HepG2 (cell line): Measurements from ENCODE around the gene BIK. TPM values are rescaled to one million over a fixed set of nuclear protein-coding genes. Genes with fewer than 3 reads are reported as not detected.

ENCODE experiments used
- ATAC-seq: fragments of 200-7000 bp; cut with Tn5 transposase; 3 replicates; pipeline ENCODE4 v1.9.1; 2020; ENCODE audit warnings: mild to moderate bottlenecking, moderate library complexity
- BruUV-seq: library from RNA; stranded (reverse); fragments of 400-500 nt; replicated peaks from 2 replicates; lab custom pipeline; 2021; lab: Mats Ljungman, UMichigan
- CTCF ChIA-PET: fragments of 300-600 bp; formaldehyde crosslinking; extraction: SDS; loops from one replicate; lab custom pipeline; 2021; ENCODE audit warnings: low total read pairs, inconsistent platforms, low intra/inter-chr PET ratio; lab: Yijun Ruan, JAX
- POLR2A ChIA-PET: fragments of 350-600 bp; sonication (Branson Sonifier 250); formaldehyde crosslinking; loops from one replicate; lab custom pipeline; 2020; ENCODE audit warnings: antibody characterized with exemption, inconsistent platforms; lab: Yijun Ruan, JAX
- DNase-seq: peaks from one replicate; pipeline ENCODE4 v3.0.0-alpha.2; 2015; ENCODE audit warnings: low spot score
- FAIRE-seq: peaks from 3 replicates; lab custom pipeline; 2011; peaks lifted over from hg19 to GRCh38; lab: Jason Lieb, UNC
- H2AFZ ChIP-seq: one replicate; pipeline ENCODE4 v1.6.1; 2011; ENCODE audit warnings: low read length, inconsistent platforms
- H3K27ac ChIP-seq: fragments of 300-600 bp; 3 replicates; pipeline ENCODE4 v1.8.0; 2011; ENCODE audit warnings: mixed run types, mild to moderate bottlenecking, mixed read lengths, low read length, inconsistent platforms; ENCODE audit not compliant: insufficient read depth; ENCODE audit errors: extremely low read length
- H3K27me3 ChIP-seq, 2 experiments: fragments of 200-600 bp in 1 of 2; 2 replicates in 1 of 2; 3 replicates in 1 of 2; pipeline versions ENCODE4 v1.6.0 to v1.8.0; 2011; ENCODE audit warnings: low read length in 2 of 2, mild to moderate bottlenecking in 2 of 2, moderate library complexity in 2 of 2, inconsistent platforms in 1 of 2; ENCODE audit not compliant: insufficient read depth in 2 of 2, control insufficient read depth in 1 of 2
- H3K36me3 ChIP-seq, 2 experiments: fragments of 200-600 bp in 1 of 2; replicated peaks in 1 of 2; 2 replicates in 1 of 2; 3 replicates in 1 of 2; pipeline versions ENCODE4 v1.5.1 to v1.8.0; 2011; ENCODE audit warnings: low read length in 2 of 2, inconsistent platforms in 1 of 2; ENCODE audit not compliant: insufficient read depth in 2 of 2, control insufficient read depth in 1 of 2
- H3K4me1 ChIP-seq: 2 replicates; pipeline ENCODE4 v1.5.1; 2012; ENCODE audit warnings: low read length, inconsistent platforms; ENCODE audit not compliant: insufficient read depth
- H3K4me2 ChIP-seq: 2 replicates; pipeline ENCODE4 v1.6.0; 2011; ENCODE audit warnings: low read depth, low read length, inconsistent platforms
- H3K4me3 ChIP-seq, 3 experiments: fragments of 200-600 bp in 1 of 3; sonication (generic), shearing (Covaris generic) in 1 of 3; replicated peaks in 1 of 3; 2 replicates each; pipeline ENCODE4 v1.5.1; 2011 to 2016; ENCODE audit warnings: low read length in 3 of 3, inconsistent platforms in 2 of 3, low read depth in 2 of 3, mild to moderate bottlenecking in 2 of 3, control low read depth in 1 of 3, mixed read lengths in 1 of 3; ENCODE audit not compliant: insufficient read depth in 1 of 3
- H3K79me2 ChIP-seq: one replicate; pipeline ENCODE4 v1.6.1; 2011; ENCODE audit warnings: low read length, inconsistent platforms; ENCODE audit not compliant: insufficient read depth
- H3K9ac ChIP-seq: 2 replicates; pipeline ENCODE4 v1.6.0; 2011; ENCODE audit warnings: mild to moderate bottlenecking, low read depth, low read length, inconsistent platforms; ENCODE audit not compliant: insufficient read depth
- H3K9me3 ChIP-seq: 2 replicates; pipeline ENCODE4 v1.5.1; 2012; ENCODE audit warnings: mild to moderate bottlenecking, low read length
- H4K20me1 ChIP-seq: 2 replicates; pipeline ENCODE4 v1.6.0; 2011; ENCODE audit warnings: inconsistent platforms, mild to moderate bottlenecking, low read length, moderate library complexity; ENCODE audit not compliant: insufficient read depth
- CBX2 ChIP-seq, 2 experiments: fragments of 200-600 bp in 1 of 2; sonication (generic); formaldehyde crosslinking in 1 of 2; IDR thresholded peaks; 2 replicates each; pipeline versions ENCODE4 v1.7.0 to v1.8.1; 2018 to 2022; ENCODE audit warnings: low read depth in 2 of 2, low read length in 1 of 2, mild to moderate bottlenecking in 1 of 2, missing genetic modification reagents in 1 of 2
- IKZF1 ChIP-seq: fragments of 450-650 bp; IDR thresholded peaks from 2 replicates; pipeline ENCODE4 v1.7.1; 2016
- MED13 ChIP-seq: sonication (generic); formaldehyde crosslinking; IDR thresholded peaks from 2 replicates; pipeline ENCODE4 v1.5.0; 2020; ENCODE audit warnings: missing genetic modification reagents
- ONECUT2 ChIP-seq: sonication (generic); formaldehyde crosslinking; IDR thresholded peaks from 2 replicates; pipeline ENCODE4 v1.4.0; 2020; ENCODE audit warnings: missing genetic modification reagents
- PRMT3 ChIP-seq: sonication (generic); formaldehyde crosslinking; IDR thresholded peaks from 2 replicates; pipeline ENCODE4 v1.8.1; 2022; ENCODE audit warnings: low read depth, mild to moderate bottlenecking, moderate library complexity, missing genetic modification reagents, borderline replicate concordance
- SP4 ChIP-seq: sonication (generic); formaldehyde crosslinking; IDR thresholded peaks from 2 replicates; pipeline ENCODE4 v1.8.1; 2023; ENCODE audit warnings: mild to moderate bottlenecking, missing genetic modification reagents
- ZNF326 ChIP-seq: sonication (generic); formaldehyde crosslinking; IDR thresholded peaks from 2 replicates; pipeline ENCODE4 v1.4.0; 2020; ENCODE audit warnings: missing genetic modification reagents, borderline replicate concordance
- WGBS: methylation state at CpG from one replicate; pipeline ENCODE4 v1.1.6; 2017; ENCODE audit warnings: low lambda C conversion rate; 5-methylcytosine and 5-hydroxymethylcytosine counted together
- in situ Hi-C: cut with HindIII; loops from 2 replicates; pipeline ENCODE4 v1.10.0; 2017; ENCODE audit warnings: low pct_unique_long_range_greater_than_20kb; ENCODE audit not compliant: extremely low pct_ligation_motif_present
- intact Hi-C: fragments of 100-400 bp; cut with micrococcal nuclease; formaldehyde crosslinking; loops from one replicate; pipeline ENCODE4 v1.10.0; 2022; ENCODE audit not compliant: unreplicated experiment
- polyA plus RNA-seq, 8 experiments: library from polyadenylated mRNA; depleted of rRNA in 3 of 8; stranded (reverse) in 7 of 8; unstranded in 1 of 8; fragments of >200 nt; fragmentation: Illumina TruSeq in 4 of 8; extraction: Trizol in 4 of 8; gene quantifications; 2 replicates each; pipeline versions ENCODE4 v1.2.1 to v1.2.3, GENCODE V29; 2011 to 2016; ENCODE audit warnings: low read depth in 4 of 8, missing spikeins in 1 of 8, mixed read lengths in 1 of 8; ENCODE audit not compliant: insufficient read depth in 1 of 8
- total RNA-seq, 5 experiments: library from RNA; depleted of rRNA; stranded (reverse); fragments of >200 nt; fragmentation: Illumina TruSeq; extraction: Trizol; gene quantifications; 2 replicates each; pipeline ENCODE4 v1.2.3, GENCODE V29; 2016; ENCODE audit warnings: low read depth in 1 of 5
- TF ChIP-seq, protein P1 (sequence below): sonication (generic); formaldehyde crosslinking; IDR thresholded peaks from 2 replicates; pipeline ENCODE4 v1.4.0; 2020; ENCODE audit warnings: missing genetic modification reagents
- TF ChIP-seq, protein P2 (sequence below): sonication (generic); formaldehyde crosslinking; IDR thresholded peaks from 2 replicates; pipeline ENCODE4 v1.8.1; 2022; ENCODE audit warnings: low read depth, mild to moderate bottlenecking, missing genetic modification reagents

The BIK gene
- total and polyA plus RNA-seq, 2 of the 13 experiments (the other 11 are each of a cell fraction or from before 2014, with no cell fraction given), result 0.54 to 0.80 TPM

DNA sequence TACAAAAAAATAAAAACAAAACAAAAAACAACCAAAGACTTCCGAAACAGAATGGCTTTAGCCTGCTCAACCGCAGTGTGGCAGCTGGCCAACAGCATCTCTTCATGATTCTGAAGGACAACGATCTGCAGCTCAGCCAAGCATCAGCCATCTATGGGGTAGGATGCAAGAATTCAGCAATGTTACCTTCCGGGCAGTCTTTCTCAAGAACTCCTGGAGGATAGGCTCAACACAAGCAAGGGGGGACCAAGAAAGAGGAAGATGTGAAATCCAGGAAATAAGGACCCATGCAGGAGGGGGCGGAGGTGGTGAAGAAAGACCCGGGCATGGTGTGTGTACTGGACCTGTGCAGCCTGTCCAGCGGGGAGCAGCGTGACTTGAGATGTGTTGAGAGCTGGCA is 37.3 kb downstream of the BIK start:
- TF ChIP-seq, protein P1, sequence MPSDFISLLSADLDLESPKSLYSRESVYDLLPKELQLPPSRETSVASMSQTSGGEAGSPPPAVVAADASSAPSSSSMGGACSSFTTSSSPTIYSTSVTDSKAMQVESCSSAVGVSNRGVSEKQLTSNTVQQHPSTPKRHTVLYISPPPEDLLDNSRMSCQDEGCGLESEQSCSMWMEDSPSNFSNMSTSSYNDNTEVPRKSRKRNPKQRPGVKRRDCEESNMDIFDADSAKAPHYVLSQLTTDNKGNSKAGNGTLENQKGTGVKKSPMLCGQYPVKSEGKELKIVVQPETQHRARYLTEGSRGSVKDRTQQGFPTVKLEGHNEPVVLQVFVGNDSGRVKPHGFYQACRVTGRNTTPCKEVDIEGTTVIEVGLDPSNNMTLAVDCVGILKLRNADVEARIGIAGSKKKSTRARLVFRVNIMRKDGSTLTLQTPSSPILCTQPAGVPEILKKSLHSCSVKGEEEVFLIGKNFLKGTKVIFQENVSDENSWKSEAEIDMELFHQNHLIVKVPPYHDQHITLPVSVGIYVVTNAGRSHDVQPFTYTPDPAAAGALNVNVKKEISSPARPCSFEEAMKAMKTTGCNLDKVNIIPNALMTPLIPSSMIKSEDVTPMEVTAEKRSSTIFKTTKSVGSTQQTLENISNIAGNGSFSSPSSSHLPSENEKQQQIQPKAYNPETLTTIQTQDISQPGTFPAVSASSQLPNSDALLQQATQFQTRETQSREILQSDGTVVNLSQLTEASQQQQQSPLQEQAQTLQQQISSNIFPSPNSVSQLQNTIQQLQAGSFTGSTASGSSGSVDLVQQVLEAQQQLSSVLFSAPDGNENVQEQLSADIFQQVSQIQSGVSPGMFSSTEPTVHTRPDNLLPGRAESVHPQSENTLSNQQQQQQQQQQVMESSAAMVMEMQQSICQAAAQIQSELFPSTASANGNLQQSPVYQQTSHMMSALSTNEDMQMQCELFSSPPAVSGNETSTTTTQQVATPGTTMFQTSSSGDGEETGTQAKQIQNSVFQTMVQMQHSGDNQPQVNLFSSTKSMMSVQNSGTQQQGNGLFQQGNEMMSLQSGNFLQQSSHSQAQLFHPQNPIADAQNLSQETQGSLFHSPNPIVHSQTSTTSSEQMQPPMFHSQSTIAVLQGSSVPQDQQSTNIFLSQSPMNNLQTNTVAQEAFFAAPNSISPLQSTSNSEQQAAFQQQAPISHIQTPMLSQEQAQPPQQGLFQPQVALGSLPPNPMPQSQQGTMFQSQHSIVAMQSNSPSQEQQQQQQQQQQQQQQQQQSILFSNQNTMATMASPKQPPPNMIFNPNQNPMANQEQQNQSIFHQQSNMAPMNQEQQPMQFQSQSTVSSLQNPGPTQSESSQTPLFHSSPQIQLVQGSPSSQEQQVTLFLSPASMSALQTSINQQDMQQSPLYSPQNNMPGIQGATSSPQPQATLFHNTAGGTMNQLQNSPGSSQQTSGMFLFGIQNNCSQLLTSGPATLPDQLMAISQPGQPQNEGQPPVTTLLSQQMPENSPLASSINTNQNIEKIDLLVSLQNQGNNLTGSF, result no peak
- TF ChIP-seq PRMT3 (CRISPR knock-in tag) (no peak), MED13 (CRISPR knock-in tag) (no peak), ONECUT2 (no peak), CBX2 (IDR thresholded peaks at IDR 0.05; ENCODE audit: low read depth, low read length) (no peak), CBX2 (CRISPR knock-in tag; IDR thresholded peaks at IDR 0.05; ENCODE audit: low read depth) (no peak), IKZF1 (no peak), ZNF326 (no peak), SP4 (CRISPR knock-in tag) (no peak)
- TF ChIP-seq, protein P2, sequence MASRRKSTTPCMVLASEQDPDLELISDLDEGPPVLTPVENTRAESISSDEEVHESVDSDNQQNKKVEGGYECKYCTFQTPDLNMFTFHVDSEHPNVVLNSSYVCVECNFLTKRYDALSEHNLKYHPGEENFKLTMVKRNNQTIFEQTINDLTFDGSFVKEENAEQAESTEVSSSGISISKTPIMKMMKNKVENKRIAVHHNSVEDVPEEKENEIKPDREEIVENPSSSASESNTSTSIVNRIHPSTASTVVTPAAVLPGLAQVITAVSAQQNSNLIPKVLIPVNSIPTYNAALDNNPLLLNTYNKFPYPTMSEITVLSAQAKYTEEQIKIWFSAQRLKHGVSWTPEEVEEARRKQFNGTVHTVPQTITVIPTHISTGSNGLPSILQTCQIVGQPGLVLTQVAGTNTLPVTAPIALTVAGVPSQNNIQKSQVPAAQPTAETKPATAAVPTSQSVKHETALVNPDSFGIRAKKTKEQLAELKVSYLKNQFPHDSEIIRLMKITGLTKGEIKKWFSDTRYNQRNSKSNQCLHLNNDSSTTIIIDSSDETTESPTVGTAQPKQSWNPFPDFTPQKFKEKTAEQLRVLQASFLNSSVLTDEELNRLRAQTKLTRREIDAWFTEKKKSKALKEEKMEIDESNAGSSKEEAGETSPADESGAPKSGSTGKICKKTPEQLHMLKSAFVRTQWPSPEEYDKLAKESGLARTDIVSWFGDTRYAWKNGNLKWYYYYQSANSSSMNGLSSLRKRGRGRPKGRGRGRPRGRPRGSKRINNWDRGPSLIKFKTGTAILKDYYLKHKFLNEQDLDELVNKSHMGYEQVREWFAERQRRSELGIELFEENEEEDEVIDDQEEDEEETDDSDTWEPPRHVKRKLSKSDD (CRISPR knock-in tag), result no peak
- Histone ChIP-seq H2AFZ (no peak overlapping the region), H3K4me2 (no peak overlapping the region), H4K20me1 (no peaks in the 10 kb centered on the region), H3K27ac (no peak overlapping the region), H3K4me3 (no peak overlapping the region), H3K27me3 (peaks cover 6 to 30% of the 10 kb centered on the region in 2 experiments; a peak in 3 of 5 replicates), H3K36me3 (no peaks in the 10 kb centered on the region), H3K79me2 (no peaks in the 10 kb centered on the region), H3K9ac (no peak overlapping the region), H3K4me1 (peaks cover 24% of the 10 kb centered on the region), H3K9me3 (no peaks in the 10 kb centered on the region)
- CTCF ChIA-PET, result no interaction called here
- ATAC-seq (no peak), DNase-seq (no peak), FAIRE-seq (no peak)
- intact Hi-C loops (no loop called here), in situ Hi-C loops (no loop called here)
- POLR2A ChIA-PET, result no interaction called here
- WGBS, result 26% methylated on average over 8 of the region's 8 CpGs
- no TSS peak for BruUV-seq
